Suprapubic skin (tissue), 4 donors: Measurements from ENCODE around the gene IGFL3. TPM values are rescaled to one million over a fixed set of nuclear protein-coding genes. Genes with fewer than 3 reads are reported as not detected.
"Not testable (repeated sequence)": the region's sequence is repeated elsewhere in the genome, so short reads cannot be mapped to it uniquely, and the experiment has no call there.

Experiments
- DNase-seq, 2 donors: peaks; one replicate each; pipeline ENCODE4 v3.0.0-alpha.2; 2019; ENCODE audit warnings: low spot score in 2 of 2
- H3K27ac ChIP-seq: fragments of 200-600 bp; sonication (generic); one replicate; pipeline ENCODE4 v1.5.1; 2019
- H3K27me3 ChIP-seq: fragments of 200-600 bp; sonication (generic); one replicate; pipeline ENCODE4 v1.5.1; 2019
- H3K36me3 ChIP-seq: fragments of 200-600 bp; sonication (generic); one replicate; pipeline ENCODE4 v1.5.1; 2019
- H3K4me1 ChIP-seq: fragments of 200-600 bp; sonication (generic); one replicate; pipeline ENCODE4 v1.5.1; 2019
- H3K4me3 ChIP-seq: fragments of 200-600 bp; sonication (generic); one replicate; pipeline ENCODE4 v1.5.1; 2019; ENCODE audit warnings: mild to moderate bottlenecking
- H3K9me3 ChIP-seq: fragments of 200-600 bp; sonication (generic); one replicate; pipeline ENCODE4 v1.5.1; 2019
- CTCF ChIP-seq, 2 donors: fragments of 200-600 bp in 1 of 2; fragments of 450-650 bp in 1 of 2; sonication (generic) in 1 of 2; IDR thresholded peaks; one replicate each; pipeline ENCODE4 v1.5.1; 2016 to 2019; ENCODE audit warnings: antibody characterized with exemption in 2 of 2, mild to moderate bottlenecking in 1 of 2, moderate library complexity in 1 of 2
- EP300 ChIP-seq: sonication (generic); formaldehyde crosslinking; IDR thresholded peaks from one replicate; pipeline ENCODE4 v1.6.1; 2017; ENCODE audit warnings: antibody characterized with exemption
- POLR2A ChIP-seq, 2 donors: fragments of 450-650 bp; IDR thresholded peaks; one replicate each; pipeline ENCODE4 v1.6.1; 2017; ENCODE audit warnings: antibody characterized with exemption in 2 of 2, mild to moderate bottlenecking in 2 of 2, moderate library complexity in 2 of 2
- POLR2AphosphoS5 ChIP-seq, 3 donors: sonication (generic); formaldehyde crosslinking; IDR thresholded peaks; one replicate each; pipeline ENCODE4 v1.6.1; 2017; ENCODE audit warnings: antibody characterized with exemption in 3 of 3
- WGBS: methylation state at CpG from one replicate; pipeline ENCODE4 v1.1.5; 2018; 5-methylcytosine and 5-hydroxymethylcytosine counted together
- total RNA-seq, 4 donors: library from RNA; depleted of rRNA; stranded (reverse); fragments of >200 nt; gene quantifications; one replicate each; pipeline ENCODE4 v1.1.0, GENCODE V29; 2016

The IGFL3 gene
- total RNA-seq, 4 donors from 2014 or later: 10.2 to 49.4 (median 16.8) TPM

GRCh38 chr19:46081928-46082727 lies 42.4 kb downstream of the IGFL3 start:
- H3K4me1 ChIP-seq: peaks cover 14% of the 10 kb centered on the region
- 48% methylated on average over 4 of the region's 4 CpGs for WGBS
- TF ChIP-seq CTCF (IDR thresholded peaks at IDR 0.05): peak; percentile 33 to 62
- TF ChIP-seq POLR2AphosphoS5 (IDR thresholded peaks at IDR 0.05): no peak
- no peak for TF ChIP-seq EP300
- no peak for TF ChIP-seq POLR2A (IDR thresholded peaks at IDR 0.05)
- H3K4me3 ChIP-seq: no peak overlapping the region
- H3K27me3 ChIP-seq: peaks cover 24% of the 10 kb centered on the region
- no peak overlapping the region for H3K27ac ChIP-seq
- no peak for DNase-seq
- H3K9me3 ChIP-seq: no peaks in the 10 kb centered on the region
- H3K36me3 ChIP-seq: no peaks in the 10 kb centered on the region

- peaks cover 38% of the 10 kb centered on the region for H3K27me3 ChIP-seq
- no peaks in the 10 kb centered on the region for H3K36me3 ChIP-seq
- no peak for DNase-seq
- no peak overlapping the region for H3K27ac ChIP-seq
- H3K4me1 ChIP-seq: peaks cover 19% of the 10 kb centered on the region
- 65% methylated on average over 3 of the region's 3 CpGs for WGBS
- no peaks in the 10 kb centered on the region for H3K9me3 ChIP-seq
- H3K4me3 ChIP-seq: no peak overlapping the region
- no peak for TF ChIP-seq EP300
These were observed 43.9 kb downstream of the IGFL3 start for GRCh38 chr19:46080561-46080960.

GRCh38 chr19:46079576-46079975 lies 44.9 kb downstream of the IGFL3 start:
- Histone ChIP-seq H3K27ac (peak overlapping the region; percentile 72), H3K4me1 (peaks cover 19% of the 10 kb centered on the region), H3K9me3 (no peaks in the 10 kb centered on the region), H3K27me3 (peaks cover 48% of the 10 kb centered on the region), H3K36me3 (no peaks in the 10 kb centered on the region), H3K4me3 (peak overlapping the region; percentile 10)
- no peak for TF ChIP-seq POLR2AphosphoS5 (IDR thresholded peaks at IDR 0.05)
- no peak for TF ChIP-seq POLR2A (IDR thresholded peaks at IDR 0.05)
- no peak for TF ChIP-seq CTCF (IDR thresholded peaks at IDR 0.05)
- TF ChIP-seq EP300: no peak
- 54% methylated on average over 7 of the region's 7 CpGs for WGBS
- DNase-seq: no peak

- Histone ChIP-seq H3K27me3 (peaks cover 51% of the 10 kb centered on the region), H3K27ac (peak overlapping the region; percentile 72), H3K4me1 (peaks cover 19% of the 10 kb centered on the region), H3K4me3 (peak overlapping the region; percentile 10)
- DNase-seq, H3K9me3 ChIP-seq, H3K36me3 ChIP-seq: not testable (repeated sequence)
- peak; percentile 49 to 65 for TF ChIP-seq CTCF (IDR thresholded peaks at IDR 0.05)
- WGBS: 15% methylated on average over 4 of the region's 71 CpGs
These were observed 45.7 kb downstream of the IGFL3 start for GRCh38 chr19:46078573-46079332.

GRCh38 chr19:46077815-46078167 lies 46.7 kb downstream of the IGFL3 start:
- DNase-seq: no peak
- peaks cover 56% of the 10 kb centered on the region for H3K27me3 ChIP-seq
- no peaks in the 10 kb centered on the region for H3K9me3 ChIP-seq
- TF ChIP-seq EP300 (no peak), CTCF (IDR thresholded peaks at IDR 0.05) (no peak)
- H3K4me1 ChIP-seq: peaks cover 19% of the 10 kb centered on the region
- H3K27ac ChIP-seq: no peak overlapping the region
- H3K4me3 ChIP-seq: peak overlapping the region; percentile 46
- 15% methylated on average over 6 of the region's 6 CpGs for WGBS
- H3K36me3 ChIP-seq: no peaks in the 10 kb centered on the region
